H9 (cell line): ENCODE measurements around the gene TTC23. TPM values are rescaled to one million over a fixed set of nuclear protein-coding genes. Genes with fewer than 3 reads are reported as not detected.

ENCODE experiments used
- DNase-seq: peaks from one replicate; pipeline ENCODE4 v3.0.0-alpha.2; 2017
- H2AFZ ChIP-seq: one replicate; pipeline ENCODE4 v1.6.1; 2013; ENCODE audit warnings: mild to moderate bottlenecking, low read length, control low read depth, moderate library complexity
- H2AK5ac ChIP-seq: 2 replicates; pipeline ENCODE4 v1.6.1; 2013; ENCODE audit warnings: low read length, control low read depth, mixed read lengths; ENCODE audit not compliant: insufficient read length
- H2BK120ac ChIP-seq: one replicate; pipeline ENCODE4 v1.6.1; 2013; ENCODE audit warnings: low read depth, mild to moderate bottlenecking, low read length, control low read depth, inconsistent platforms; ENCODE audit not compliant: poor library complexity, severe bottlenecking
- H2BK12ac ChIP-seq: 2 replicates; pipeline ENCODE4 v1.6.1; 2013; ENCODE audit warnings: low read length, control low read depth, mixed read lengths, low read depth; ENCODE audit not compliant: insufficient read length
- H2BK15ac ChIP-seq: 2 replicates; pipeline ENCODE4 v1.6.1; 2013; ENCODE audit warnings: low read depth, low read length, control low read depth
- H2BK20ac ChIP-seq: one replicate; pipeline ENCODE4 v1.6.1; 2013; ENCODE audit warnings: low read depth, mild to moderate bottlenecking, low read length, control low read depth, inconsistent platforms; ENCODE audit not compliant: poor library complexity, severe bottlenecking
- H2BK5ac ChIP-seq: 2 replicates; pipeline ENCODE4 v1.6.1; 2013; ENCODE audit warnings: low read length, control low read depth, mixed read lengths; ENCODE audit not compliant: insufficient read length
- H3K14ac ChIP-seq: 2 replicates; pipeline ENCODE4 v1.6.1; 2013; ENCODE audit warnings: low read length, control low read depth; ENCODE audit not compliant: insufficient read depth
- H3K18ac ChIP-seq: 2 replicates; pipeline ENCODE4 v1.6.1; 2013; ENCODE audit warnings: low read depth, mild to moderate bottlenecking, mixed read lengths, low read length, control low read depth; ENCODE audit not compliant: insufficient read length
- H3K23ac ChIP-seq: 2 replicates; pipeline ENCODE4 v1.6.1; 2013; ENCODE audit warnings: low read length, control low read depth, mixed read lengths, low read depth; ENCODE audit not compliant: insufficient read length
- H3K23me2 ChIP-seq: 2 replicates; pipeline ENCODE4 v1.6.1; 2013; ENCODE audit warnings: low read depth, mild to moderate bottlenecking, mixed read lengths, low read length, control low read depth; ENCODE audit not compliant: insufficient read length, poor library complexity, severe bottlenecking
- H3K27ac ChIP-seq: 2 replicates; pipeline ENCODE4 v1.5.1; 2013; ENCODE audit warnings: low read length, control low read depth, mixed read lengths, low read depth; ENCODE audit not compliant: insufficient read length
- H3K27me3 ChIP-seq: 2 replicates; pipeline ENCODE4 v1.6.1; 2013; ENCODE audit warnings: low read length, control low read depth, inconsistent platforms; ENCODE audit not compliant: insufficient read depth
- H3K4ac ChIP-seq: 2 replicates; pipeline ENCODE4 v1.6.1; 2013; ENCODE audit warnings: low read depth, mild to moderate bottlenecking, control low read depth, inconsistent platforms, low read length, moderate library complexity
- H3K4me1 ChIP-seq: 2 replicates; pipeline ENCODE4 v1.6.1; 2013; ENCODE audit warnings: low read length, control low read depth, inconsistent platforms; ENCODE audit not compliant: insufficient read depth
- H3K4me2 ChIP-seq: 2 replicates; pipeline ENCODE4 v1.6.1; 2013; ENCODE audit warnings: low read length, control low read depth, mixed read lengths; ENCODE audit not compliant: insufficient read length, insufficient read depth
- H3K56ac ChIP-seq: 2 replicates; pipeline ENCODE4 v1.6.1; 2013; ENCODE audit warnings: low read depth, mild to moderate bottlenecking, mixed read lengths, low read length, control low read depth; ENCODE audit not compliant: insufficient read length
- H3K79me1 ChIP-seq: 2 replicates; pipeline ENCODE4 v1.6.1; 2013; ENCODE audit warnings: low read depth, mild to moderate bottlenecking, moderate library complexity, low read length, control low read depth, inconsistent platforms; ENCODE audit not compliant: insufficient read depth, poor library complexity, severe bottlenecking
- H3K79me2 ChIP-seq: 2 replicates; pipeline ENCODE4 v1.6.1; 2013; ENCODE audit warnings: low read length, control low read depth, inconsistent platforms; ENCODE audit not compliant: insufficient read depth
- H3K9ac ChIP-seq: 2 replicates; pipeline ENCODE4 v1.6.1; 2013; ENCODE audit warnings: low read length, control low read depth, mixed read lengths; ENCODE audit not compliant: insufficient read length; ENCODE audit errors: extremely low read depth
- H3K9me3 ChIP-seq: one replicate; pipeline ENCODE4 v1.6.1; 2013; ENCODE audit warnings: low read depth, low read length, inconsistent platforms; ENCODE audit not compliant: control insufficient read depth
- H3T11ph ChIP-seq: one replicate; pipeline ENCODE4 v1.6.1; 2013; ENCODE audit warnings: mild to moderate bottlenecking, low read length, control low read depth, inconsistent platforms
- H4K20me1 ChIP-seq: one replicate; pipeline ENCODE4 v1.6.1; 2013; ENCODE audit not compliant: control insufficient read depth, insufficient read length, insufficient read depth
- H4K5ac ChIP-seq: 2 replicates; pipeline ENCODE4 v1.6.1; 2013; ENCODE audit warnings: low read depth, mild to moderate bottlenecking, mixed read lengths, low read length, control low read depth; ENCODE audit not compliant: insufficient read length
- H4K8ac ChIP-seq: replicated peaks from 2 replicates; pipeline ENCODE4 v1.6.1; 2013; ENCODE audit warnings: low read length, control low read depth, mixed read lengths, low read depth; ENCODE audit not compliant: insufficient read length
- H4K91ac ChIP-seq: 2 replicates; pipeline ENCODE4 v1.6.1; 2013; ENCODE audit warnings: low read depth, mild to moderate bottlenecking, moderate library complexity, mixed read lengths, low read length, control low read depth; ENCODE audit not compliant: insufficient read length
- H3K27ac Mint-ChIP-seq, 3 experiments: 2 replicates in 2 of 3; 3 replicates in 1 of 3; pipeline ENCODE4 v1.8.0; 2020 to 2021; ENCODE audit warnings: mixed read lengths in 3 of 3, mild to moderate bottlenecking in 1 of 3, moderate library complexity in 1 of 3
- H3K27me3 Mint-ChIP-seq: 2 replicates; pipeline ENCODE4 v1.8.0; 2021; ENCODE audit warnings: low read depth, mild to moderate bottlenecking, moderate library complexity, mixed read lengths
- H3K36me3 Mint-ChIP-seq, 3 experiments: 2 replicates in 2 of 3; 3 replicates in 1 of 3; pipeline ENCODE4 v1.8.0; 2020 to 2021; ENCODE audit warnings: low read depth in 3 of 3, mixed read lengths in 3 of 3; ENCODE audit not compliant: insufficient read depth in 1 of 3
- H3K4me1 Mint-ChIP-seq, 2 experiments: 2 replicates each; pipeline ENCODE4 v1.8.0; 2020; ENCODE audit warnings: mixed read lengths in 2 of 2
- H3K4me3 Mint-ChIP-seq, 2 experiments: 2 replicates in 1 of 2; 3 replicates in 1 of 2; pipeline ENCODE4 v1.8.0; 2020 to 2021; ENCODE audit warnings: mild to moderate bottlenecking in 2 of 2, mixed read lengths in 2 of 2, moderate library complexity in 1 of 2
- H3K9me3 Mint-ChIP-seq, 2 experiments: 2 replicates in 1 of 2; 3 replicates in 1 of 2; pipeline ENCODE4 v1.8.0; 2020; ENCODE audit warnings: mild to moderate bottlenecking in 2 of 2, mixed read lengths in 2 of 2, moderate library complexity in 1 of 2
- CTCF ChIP-seq: fragments of 200-600 bp; sonication (generic); conservative IDR thresholded peaks from 3 replicates; pipeline ENCODE4 v1.8.0; 2021; ENCODE audit warnings: antibody characterized with exemption, mild to moderate bottlenecking
- total RNA-seq: library from RNA; stranded (reverse); gene quantifications from 2 replicates; pipeline ENCODE4 v1.2.1, GENCODE V29; 2021

Gene TTC23
- total RNA-seq, 1 experiment from 2014 or later: 14.3 TPM

GRCh38 chr15:99291643-99292042 lies 42.3 kb upstream of the TTC23 start:
- H2BK5ac ChIP-seq: no peak overlapping the region
- no peak overlapping the region for H4K5ac ChIP-seq
- no peak for TF ChIP-seq CTCF
- no peaks in the 10 kb centered on the region for H3K27me3 Mint-ChIP-seq
- H3K9me3 ChIP-seq: no peaks in the 10 kb centered on the region
- H3K9me3 Mint-ChIP-seq: peaks cover 12 to 14% of the 10 kb centered on the region in 2 experiments
- no peak overlapping the region for H3K18ac ChIP-seq
- no peak overlapping the region for H3K4ac ChIP-seq
- no peak overlapping the region for H3K27ac ChIP-seq
- no peak overlapping the region for H2BK12ac ChIP-seq
- no peak overlapping the region for H2BK120ac ChIP-seq
- no peaks in the 10 kb centered on the region for H4K20me1 ChIP-seq
- H3K4me3 Mint-ChIP-seq: no peak overlapping the region
- H2AK5ac ChIP-seq: no peak overlapping the region
- H3K79me1 ChIP-seq: no peaks in the 10 kb centered on the region
- H3K4me1 Mint-ChIP-seq: peaks cover 19% of the 10 kb centered on the region in 2 experiments
- H3K4me1 ChIP-seq: peaks cover 2% of the 10 kb centered on the region; the same call in 1 of the 2 replicates
- H2BK15ac ChIP-seq: no peak overlapping the region
- no peak overlapping the region for H3K4me2 ChIP-seq
- no peak overlapping the region for H2BK20ac ChIP-seq
- H4K91ac ChIP-seq: no peak overlapping the region
- no peak overlapping the region for H3K9ac ChIP-seq
- no peak overlapping the region for H3K14ac ChIP-seq
- H3K27me3 ChIP-seq: no peaks in the 10 kb centered on the region
- no peak overlapping the region for H3K27ac Mint-ChIP-seq
- no peak overlapping the region for H3T11ph ChIP-seq
- no peak overlapping the region for H4K8ac ChIP-seq
- no peaks in the 10 kb centered on the region for H3K23me2 ChIP-seq
- H3K56ac ChIP-seq: no peak overlapping the region
- H3K79me2 ChIP-seq: no peaks in the 10 kb centered on the region
- no peak overlapping the region for H3K23ac ChIP-seq
- H2AFZ ChIP-seq: no peak overlapping the region
- H3K36me3 Mint-ChIP-seq: peaks cover 22 to 28% (median 24%) of the 10 kb centered on the region in 3 experiments
- DNase-seq: no peak
